Esophagus squamous epithelium (tissue), 4 donors: ENCODE measurements around the gene CCDC110.

Experiments used
- CTCF ChIP-seq, 6 experiments: fragments of 450-650 bp in 4 of 6; fragments of 200-600 bp in 2 of 6; sonication (generic) in 2 of 6; IDR thresholded peaks; one replicate each; pipeline ENCODE4 v1.5.1; 2016 to 2019; ENCODE audit warnings: antibody characterized with exemption in 6 of 6, mild to moderate bottlenecking in 4 of 6, moderate library complexity in 4 of 6
- POLR2A ChIP-seq, 4 donors: fragments of 450-650 bp; IDR thresholded peaks; one replicate each; pipeline ENCODE4 v1.6.1; 2017; ENCODE audit warnings: antibody characterized with exemption in 4 of 4, mild to moderate bottlenecking in 4 of 4, moderate library complexity in 3 of 4

GRCh38 chr4:185464183-185464582, 7.3 kb downstream of the CCDC110 start:
- TF ChIP-seq POLR2A (IDR thresholded peaks at IDR 0.05), result no peak
- no peak for TF ChIP-seq CTCF (IDR thresholded peaks at IDR 0.05)
